GM18868 (cell line): Measurements from ENCODE around the gene MOV10L1.
"Not testable (repeated sequence)": the region's sequence is repeated elsewhere in the genome, so short reads cannot be mapped to it uniquely, and the experiment has no call there.

Experiments used
- ATAC-seq: cut with Tn5 transposase; IDR thresholded peaks from one replicate; pipeline ENCODE4 v1.9.1; 2021; ENCODE audit warnings: mild to moderate bottlenecking, moderate library complexity; ENCODE audit not compliant: unreplicated experiment

Gene MOV10L1

GRCh38 chr22:50151571-50152537, 62.0 kb downstream of the MOV10L1 start:
- no peak for ATAC-seq

- no peak for ATAC-seq
Observed at GRCh38 chr22:50153056-50153755, 63.4 kb downstream of the MOV10L1 start.

- no peak for ATAC-seq
Observed at GRCh38 chr22:50153756-50154140, 63.9 kb downstream of the MOV10L1 start.

- no peak for ATAC-seq
Observed at GRCh38 chr22:50157709-50158375, 68.0 kb downstream of the MOV10L1 start.

- no peak for ATAC-seq
Observed at GRCh38 chr22:50160947-50161346, 71.1 kb downstream of the MOV10L1 start.

GRCh38 chr22:50161508-50162390, 71.9 kb downstream of the MOV10L1 start:
- no peak for ATAC-seq

- no peak for ATAC-seq
Observed at GRCh38 chr22:50162391-50162956, 72.7 kb downstream of the MOV10L1 start.

- ATAC-seq = no peak
Observed at GRCh38 chr22:50165436-50166123, 75.8 kb downstream of the MOV10L1 start.

GRCh38 chr22:50167689-50168489, 78.1 kb downstream of the MOV10L1 start:
- ATAC-seq = no peak

GRCh38 chr22:50168490-50169180, 78.8 kb downstream of the MOV10L1 start:
- ATAC-seq = not testable (repeated sequence)

GRCh38 chr22:50169181-50169759, 79.5 kb downstream of the MOV10L1 start:
- ATAC-seq = no peak

GRCh38 chr22:50169774-50170341, 80.1 kb downstream of the MOV10L1 start:
- ATAC-seq = no peak

- ATAC-seq = no peak
Observed at GRCh38 chr22:50170453-50171318, 80.9 kb downstream of the MOV10L1 start, which contains the start of gene PANX2. PANX2 (plus strand) TSS chr22:50170731; CDS start chr22:50170731, 0 bp downstream.

GRCh38 chr22:50171319-50171964, 81.6 kb downstream of the MOV10L1 start:
- ATAC-seq = no peak

- ATAC-seq = no peak
Observed at GRCh38 chr22:50171965-50172421, 82.2 kb downstream of the MOV10L1 start.
